Mammary epithelial cell (primary cell): ENCODE results near the gene TCEAL9.

ENCODE experiments used
- CTCF ChIP-seq, 2 donors: IDR thresholded peaks in 1 of 2; conservative IDR thresholded peaks in 1 of 2; 2 replicates each; pipeline ENCODE4 v1.5.1; 2011 to 2012; ENCODE audit warnings: inconsistent platforms in 2 of 2, low read length in 2 of 2, mild to moderate bottlenecking in 2 of 2, control low read depth in 1 of 2, low read depth in 1 of 2; ENCODE audit not compliant: insufficient read depth in 1 of 2; ENCODE audit errors: extremely low read depth in 1 of 2
- EZH2 ChIP-seq: IDR thresholded peaks from 2 replicates; pipeline ENCODE4 v1.6.1; 2012; ENCODE audit warnings: low read length, inconsistent platforms, borderline replicate concordance

- TF ChIP-seq CTCF (conservative IDR thresholded peaks at IDR 0.05 in 1 of 2, IDR thresholded peaks at IDR 0.05 in 1 of 2; ENCODE audit: extremely low read depth in 1 of 2, insufficient read depth in 1 of 2, low read depth in 1 of 2, low read length in 2 of 2) (no peak), EZH2 (no peak)
These were observed 5.5 kb downstream of the TCEAL9 start for GRCh38 chrX:103361798-103362197.
